ACHN (cell line): ENCODE results near the gene RAF1.

Source experiments
- DNase-seq: peaks from one replicate; pipeline ENCODE4 v3.0.0-alpha.2; 2015
- in situ Hi-C: cut with HindIII; loops from 2 replicates; pipeline ENCODE4 v1.10.0; 2017; ENCODE audit warnings: low sequenced_read_pairs, low pct_ligation_motif_present, low pct_unique_long_range_greater_than_20kb

The RAF1 gene

DNA sequence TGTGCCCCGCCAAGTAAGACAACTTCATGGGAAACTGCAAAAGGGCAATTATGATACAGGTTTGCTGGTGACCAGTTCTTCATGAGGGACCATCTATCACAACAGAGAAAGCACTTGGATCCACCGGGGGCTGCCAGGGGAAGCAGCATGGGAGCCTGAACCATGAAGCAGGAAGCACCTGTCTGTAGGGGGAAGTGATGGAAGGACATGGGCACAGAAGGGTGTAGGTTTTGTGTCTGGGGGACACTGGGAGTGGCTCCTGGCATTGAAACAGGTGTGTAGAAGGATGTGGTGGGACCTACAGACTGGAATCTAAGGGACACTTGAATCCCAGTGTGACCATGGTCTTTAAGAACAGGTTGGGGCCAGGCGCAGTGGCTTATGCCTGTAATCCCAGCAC lies 84.5 kb downstream of the RAF1 start:
- DNase-seq = no peak
- in situ Hi-C loops = no loop called here

DNA sequence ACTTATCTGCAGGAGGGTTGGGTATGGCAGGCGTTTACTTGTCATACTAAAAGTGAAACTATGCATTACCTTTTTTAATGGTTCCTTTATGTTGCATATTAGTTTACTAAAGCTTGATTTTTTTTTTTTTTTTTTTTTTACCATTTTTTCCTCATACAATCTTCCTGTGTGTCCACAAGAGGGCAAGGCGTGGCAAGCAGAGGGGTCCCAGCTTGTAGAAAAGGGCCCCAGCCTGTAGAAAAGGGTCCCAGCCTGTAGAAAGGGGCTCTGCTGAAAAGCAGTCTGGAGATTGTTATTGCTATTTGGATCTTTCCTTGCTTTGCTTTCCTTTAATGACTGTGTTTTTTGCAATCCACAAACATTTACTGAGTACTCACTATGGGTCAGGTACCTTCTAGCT lies 85.2 kb downstream of the RAF1 start:
- in situ Hi-C loops = no loop called here
- DNase-seq = no peak

DNA sequence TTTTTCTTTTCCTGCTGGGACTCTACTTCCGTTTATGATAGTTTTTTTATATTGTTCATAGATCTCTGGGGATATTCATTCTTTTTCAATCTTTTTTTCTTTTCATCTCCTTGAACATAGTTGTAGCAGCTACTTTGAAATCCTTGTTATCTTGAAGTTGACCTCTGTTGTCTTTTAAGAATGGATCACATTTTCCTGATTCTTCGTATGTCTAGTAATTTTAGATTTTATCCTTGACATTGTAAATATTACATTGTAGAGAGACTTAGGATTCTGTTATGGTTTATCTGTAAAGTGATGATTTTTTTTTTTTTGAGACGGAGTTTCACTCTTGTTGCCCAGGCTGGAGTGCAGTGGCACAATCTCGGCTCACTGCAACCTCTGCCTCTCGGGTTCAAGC lies 86.5 kb downstream of the RAF1 start:
- DNase-seq = no peak
- in situ Hi-C loops = no loop called here

DNA sequence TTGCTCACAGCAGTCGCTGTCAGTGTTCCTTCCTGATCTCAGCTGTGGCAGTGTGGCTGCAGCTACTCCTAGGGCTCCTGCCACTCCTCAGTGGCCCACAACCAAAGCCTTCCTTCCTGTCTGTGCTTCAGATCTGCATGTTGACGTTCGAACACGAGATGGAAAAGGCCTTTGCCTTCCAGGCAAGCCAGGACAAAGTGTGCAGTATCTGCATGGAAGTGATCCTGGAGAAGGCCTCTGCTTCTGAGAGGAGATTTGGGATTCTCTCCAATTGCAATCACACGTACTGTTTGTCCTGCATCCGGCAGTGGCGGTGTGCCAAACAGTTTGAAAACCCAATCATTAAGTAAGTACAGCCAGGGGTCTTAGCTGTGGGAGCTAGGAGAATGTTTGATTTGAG lies 89.3 kb downstream of the RAF1 start:
- in situ Hi-C loops = no loop called here
- no peak for DNase-seq

DNA sequence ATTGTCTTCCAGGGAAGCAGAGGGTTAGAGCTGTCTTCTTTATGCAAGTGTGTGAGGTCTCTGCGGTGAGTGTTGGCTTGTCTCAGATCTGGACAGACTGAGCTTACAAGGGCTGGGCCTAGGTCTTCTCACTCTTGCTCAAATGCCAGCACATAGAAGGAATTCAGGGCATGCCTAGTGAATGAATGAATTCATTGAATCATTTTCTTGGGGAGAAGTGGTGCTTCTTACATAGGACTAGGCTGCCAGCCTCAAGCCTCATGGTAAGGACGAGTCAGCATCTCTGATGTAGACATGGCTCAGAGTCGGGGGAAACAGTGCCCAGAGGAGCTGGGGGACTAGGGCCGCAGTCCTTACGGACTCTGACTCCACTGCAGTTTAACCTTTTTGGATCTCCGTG lies 89.8 kb downstream of the RAF1 start:
- in situ Hi-C loops = no loop called here
- no peak for DNase-seq

DNA sequence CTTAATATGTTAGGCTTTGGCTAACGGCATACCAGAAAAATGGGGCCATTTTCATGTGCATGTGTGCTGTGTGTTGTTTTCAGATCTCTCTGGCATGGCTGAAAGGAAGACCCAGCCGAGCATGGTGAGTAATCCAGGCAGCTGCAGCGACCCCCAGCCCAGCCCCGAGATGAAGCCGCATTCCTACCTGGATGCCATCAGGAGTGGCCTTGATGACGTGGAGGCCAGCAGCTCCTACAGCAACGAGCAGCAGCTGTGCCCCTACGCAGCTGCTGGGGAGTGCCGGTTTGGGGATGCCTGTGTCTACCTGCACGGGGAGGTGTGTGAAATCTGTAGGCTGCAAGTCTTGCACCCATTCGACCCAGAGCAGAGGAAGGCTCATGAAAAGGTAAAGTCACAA lies 91.9 kb downstream of the RAF1 start:
- in situ Hi-C loops = no loop called here
- DNase-seq = no peak

DNA sequence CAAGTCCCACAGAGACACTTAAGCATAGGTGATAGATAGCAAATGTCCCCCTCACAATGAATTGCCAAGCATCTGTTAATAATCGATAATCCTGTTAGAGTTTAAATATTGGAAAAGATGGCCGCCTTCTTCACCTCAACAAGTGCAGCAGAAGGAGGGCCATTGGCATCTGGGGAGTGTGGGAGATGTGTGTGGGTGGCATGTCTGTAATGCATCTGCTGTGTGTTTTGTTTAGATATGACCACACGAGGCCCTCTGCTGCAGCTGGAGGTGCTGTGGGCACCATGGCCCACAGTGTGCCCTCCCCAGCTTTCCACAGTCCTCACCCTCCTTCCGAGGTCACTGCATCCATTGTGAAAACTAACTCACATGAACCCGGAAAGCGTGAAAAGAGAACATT lies 94.1 kb downstream of the RAF1 start:
- DNase-seq = no peak
- in situ Hi-C loops = no loop called here

DNA sequence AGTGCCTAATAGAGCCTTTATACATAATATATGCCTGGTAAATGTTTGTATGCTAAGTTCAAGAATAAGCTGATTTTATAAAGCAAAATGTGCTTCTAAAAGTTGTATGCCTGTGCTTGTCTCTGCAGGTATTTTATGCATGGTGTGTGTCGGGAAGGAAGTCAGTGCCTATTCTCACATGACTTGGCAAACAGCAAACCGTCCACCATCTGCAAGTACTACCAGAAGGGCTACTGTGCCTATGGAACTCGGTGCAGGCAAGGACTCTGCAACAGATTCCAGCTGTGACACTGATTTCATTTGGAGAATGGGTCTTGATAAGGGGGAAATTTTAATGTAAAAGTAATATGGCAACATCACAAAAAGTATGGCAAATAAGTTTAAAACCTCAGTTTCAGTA lies 95.2 kb downstream of the RAF1 start:
- in situ Hi-C loops = no loop called here
- DNase-seq = no peak

DNA sequence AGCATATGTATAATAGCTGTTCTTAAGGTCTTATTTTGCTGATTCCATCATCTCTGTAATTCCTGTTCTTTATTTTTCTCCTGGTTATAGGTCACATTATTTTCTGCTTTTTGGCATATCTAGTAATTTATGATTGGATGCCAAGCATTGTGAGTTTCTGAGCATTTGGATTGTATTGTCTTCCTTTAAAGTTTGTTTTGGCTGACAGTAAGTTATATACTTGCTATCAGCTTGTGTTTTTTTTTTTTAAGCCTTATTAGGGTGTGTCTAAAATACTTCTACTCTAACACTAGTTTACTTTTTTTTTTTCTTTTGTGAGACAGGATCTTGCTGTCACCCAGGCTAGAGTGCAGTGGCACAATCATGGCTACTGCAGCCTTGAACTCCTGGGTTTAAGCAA lies 96.9 kb downstream of the RAF1 start:
- no peak for DNase-seq
- in situ Hi-C loops = no loop called here

DNA sequence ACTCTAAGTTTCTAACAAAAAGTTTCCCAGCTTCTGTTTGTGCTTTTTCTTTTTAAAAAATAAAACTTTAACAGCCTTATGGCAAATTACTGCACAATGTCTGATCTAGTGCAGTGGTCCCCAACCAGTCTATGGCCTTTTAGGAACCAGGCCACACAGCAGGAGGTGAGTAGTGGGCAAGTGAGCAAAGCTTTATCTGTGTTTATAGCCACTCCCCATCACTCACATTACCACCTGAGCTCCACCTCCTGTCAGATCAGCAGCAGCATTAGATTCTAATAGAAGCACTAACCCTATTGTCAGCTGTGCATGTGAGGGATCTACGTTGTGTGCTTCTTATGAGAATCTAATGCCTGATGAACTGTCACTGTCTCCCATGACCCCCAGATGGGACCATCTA lies 101.5 kb downstream of the RAF1 start:
- no peak for DNase-seq
- in situ Hi-C loops = no loop called here

DNA sequence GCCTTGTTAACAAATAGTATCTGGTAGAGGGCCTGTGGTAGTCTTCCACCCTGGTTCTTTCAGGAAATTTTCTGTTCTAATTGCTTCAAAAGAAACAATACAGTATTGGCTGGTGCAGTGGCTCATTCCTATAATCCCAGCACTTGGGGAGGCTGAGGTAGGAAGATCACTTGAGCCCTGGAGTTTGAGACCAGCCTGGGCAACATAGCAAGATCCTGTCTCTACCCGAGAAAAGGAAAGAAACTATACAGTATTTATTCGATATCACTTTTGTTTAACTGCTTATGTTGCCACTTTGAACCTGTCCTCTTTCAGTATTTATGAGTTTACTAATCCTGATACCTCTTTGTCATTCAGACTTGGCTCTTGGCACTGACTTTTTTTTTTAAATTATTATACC lies 102.5 kb downstream of the RAF1 start:
- in situ Hi-C loops = no loop called here
- DNase-seq = no peak

DNA sequence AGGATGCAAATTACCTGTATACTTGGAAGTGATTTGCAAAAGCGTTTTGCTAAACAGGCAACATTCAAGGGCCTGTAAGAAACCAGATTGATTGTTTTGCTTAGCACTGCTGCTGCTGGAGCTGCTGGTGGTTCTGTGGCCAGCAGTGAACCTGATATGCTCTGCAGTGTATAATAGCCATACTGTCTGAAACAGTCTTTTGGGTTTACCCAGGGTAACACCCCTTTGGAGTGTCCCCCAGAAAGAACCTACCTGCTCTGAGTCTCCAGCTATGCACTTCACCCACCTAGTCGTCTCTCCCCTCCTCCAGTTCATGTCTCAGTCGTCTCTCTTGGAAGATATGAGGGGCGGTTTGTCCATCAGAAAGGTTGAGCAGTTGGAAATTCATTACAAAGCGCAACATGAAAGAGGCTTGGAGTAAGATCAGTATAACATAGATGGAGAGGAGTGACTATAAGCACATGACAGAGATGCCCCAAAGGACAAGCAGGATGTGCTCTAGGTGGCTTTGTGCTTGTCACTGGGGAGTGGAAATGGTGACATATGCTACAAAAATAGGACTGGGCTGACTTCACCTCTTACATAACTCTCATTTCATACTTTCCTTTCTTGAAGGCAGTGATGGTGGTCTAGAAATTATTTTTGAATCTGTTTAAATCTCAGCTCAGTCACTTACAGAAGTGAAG lies 103.3 kb downstream of the RAF1 start:
- no peak for DNase-seq
- in situ Hi-C loops = no loop called here

DNA sequence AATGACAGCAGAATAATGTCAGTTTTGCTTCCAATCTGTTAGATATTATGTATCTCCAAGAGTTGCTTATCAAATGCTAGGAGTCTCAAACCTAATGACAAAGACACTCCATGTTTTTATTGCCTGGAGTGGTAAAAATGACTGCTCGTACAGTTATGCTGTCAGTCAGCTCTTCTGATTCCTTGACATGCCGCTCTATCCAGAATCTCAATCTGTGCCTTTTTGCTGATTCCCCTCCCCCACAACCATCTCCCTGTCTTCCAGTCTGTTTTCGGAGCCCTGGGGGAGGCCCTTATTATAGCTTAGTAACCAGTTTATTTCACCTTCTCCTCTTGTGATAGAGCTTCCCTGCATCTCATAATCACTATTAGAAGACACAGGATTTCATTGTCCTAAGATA lies 104.4 kb downstream of the RAF1 start:
- in situ Hi-C loops = no loop called here
- DNase-seq = no peak

DNA sequence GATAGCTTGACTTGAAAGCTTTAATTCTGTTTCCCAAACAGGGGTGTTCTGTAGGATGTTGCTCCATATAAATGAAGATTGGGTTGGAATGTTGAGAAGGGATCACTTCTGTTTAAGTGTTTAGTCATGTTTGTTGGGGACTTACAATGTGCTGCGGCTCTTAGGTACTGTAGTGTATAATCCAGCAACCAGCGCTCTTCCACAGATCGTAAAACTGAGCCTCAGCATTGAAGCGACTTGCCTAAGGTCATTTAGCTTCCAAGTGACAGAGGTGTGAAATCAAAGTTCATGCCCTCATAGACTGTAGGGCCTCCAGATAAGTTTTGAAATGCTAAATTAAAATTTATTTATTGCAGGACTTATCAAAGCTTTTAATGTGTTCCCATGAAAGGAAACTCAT lies 105.2 kb downstream of the RAF1 start:
- in situ Hi-C loops = no loop called here
- no peak for DNase-seq

DNA sequence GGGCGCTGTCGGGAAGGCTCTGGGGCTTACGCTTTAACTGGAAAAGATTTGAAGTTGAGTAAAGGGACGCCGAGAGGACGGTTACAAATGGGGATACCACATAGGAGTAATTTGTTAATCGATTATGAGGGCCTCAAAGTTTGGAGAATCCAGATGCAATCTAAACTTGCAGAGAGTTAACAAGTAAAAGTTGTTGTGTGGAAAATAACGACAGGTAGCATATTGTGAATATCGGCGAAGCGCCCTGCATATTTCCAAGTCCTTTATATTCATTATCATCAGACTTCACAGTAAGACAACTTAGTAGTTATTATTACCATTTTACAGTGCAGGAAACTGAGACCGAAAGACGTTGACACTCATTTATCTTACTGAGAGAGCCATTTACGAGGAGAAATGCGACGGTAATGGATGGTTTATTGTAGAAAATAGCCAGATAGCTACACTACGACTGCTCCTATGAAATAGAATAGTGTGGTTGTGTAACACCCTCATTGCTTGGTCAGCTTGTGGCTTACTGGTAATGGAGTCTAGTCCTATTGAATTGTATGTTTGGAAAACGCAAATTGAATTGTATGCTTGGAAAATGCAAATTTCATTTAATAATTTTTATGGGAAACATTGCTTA lies 106.3 kb downstream of the RAF1 start:
- in situ Hi-C loops = no loop called here
- peak; percentile 13 for DNase-seq

DNA sequence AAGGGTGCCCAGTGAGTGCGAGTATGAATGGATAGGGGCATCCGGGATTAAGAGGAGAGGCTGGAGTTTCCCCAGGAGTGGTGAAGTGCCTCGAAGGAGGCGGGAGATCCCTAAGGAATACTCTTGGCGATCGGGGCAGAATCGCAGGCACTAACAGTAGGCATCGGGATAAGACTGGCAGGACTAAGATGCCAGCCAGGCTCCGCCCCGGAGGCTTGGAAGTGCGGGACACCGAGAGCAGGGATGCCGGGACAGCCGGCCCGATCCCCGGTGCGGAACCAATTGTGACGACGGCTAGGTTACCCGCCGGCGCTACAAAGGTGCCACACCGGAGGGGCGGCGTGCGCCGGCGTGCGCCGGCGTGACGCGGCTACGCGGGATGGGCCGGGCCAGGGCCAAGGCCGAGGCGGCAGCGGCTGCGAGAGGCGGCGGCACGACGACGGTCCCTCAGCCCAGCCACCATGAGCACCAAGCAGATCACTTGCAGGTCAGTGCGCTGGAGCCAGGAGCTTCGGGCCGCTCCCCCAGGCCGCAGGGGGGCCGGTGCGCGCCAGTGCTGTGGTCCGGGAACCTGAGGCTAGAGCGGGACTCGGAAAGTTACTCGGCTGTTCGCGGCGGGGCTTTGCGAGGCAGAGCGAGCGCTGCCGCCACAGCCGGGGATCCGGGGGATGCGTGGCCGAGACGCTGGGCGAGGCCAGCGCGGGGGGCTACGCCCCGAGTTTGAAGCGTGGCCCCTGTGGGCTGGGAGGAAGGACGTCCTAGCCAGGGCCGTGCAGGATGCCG lies 107.0 kb downstream of the RAF1 start, which contains the start of gene MKRN2:
Gene MKRN2 (plus strand): TSS at position 398 of the 783 bp plus-strand sequence. CDS start 64 bp downstream, at position 462.
- in situ Hi-C loops = no loop called here
- peak; percentile 87 for DNase-seq

DNA sequence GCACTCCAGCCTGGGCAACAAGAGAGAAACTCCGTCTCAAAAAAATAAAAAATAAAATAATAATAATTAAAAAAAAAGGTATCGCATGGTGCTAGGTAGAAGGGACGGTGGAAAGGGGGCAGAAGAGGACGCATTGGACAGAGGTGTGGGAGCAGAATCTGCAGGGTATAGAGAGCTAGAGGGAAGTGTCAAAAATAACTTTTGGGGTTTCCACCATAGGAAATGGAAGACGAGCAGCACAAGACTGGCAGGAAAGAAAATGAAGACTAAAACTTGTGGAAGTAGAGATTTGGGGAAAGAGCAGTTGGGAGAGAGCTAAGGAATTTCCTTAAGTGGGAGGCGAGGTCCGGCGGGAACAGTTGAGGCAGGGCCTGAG lies 107.6 kb downstream of the RAF1 start:
- in situ Hi-C loops = no loop called here
- DNase-seq = no peak

DNA sequence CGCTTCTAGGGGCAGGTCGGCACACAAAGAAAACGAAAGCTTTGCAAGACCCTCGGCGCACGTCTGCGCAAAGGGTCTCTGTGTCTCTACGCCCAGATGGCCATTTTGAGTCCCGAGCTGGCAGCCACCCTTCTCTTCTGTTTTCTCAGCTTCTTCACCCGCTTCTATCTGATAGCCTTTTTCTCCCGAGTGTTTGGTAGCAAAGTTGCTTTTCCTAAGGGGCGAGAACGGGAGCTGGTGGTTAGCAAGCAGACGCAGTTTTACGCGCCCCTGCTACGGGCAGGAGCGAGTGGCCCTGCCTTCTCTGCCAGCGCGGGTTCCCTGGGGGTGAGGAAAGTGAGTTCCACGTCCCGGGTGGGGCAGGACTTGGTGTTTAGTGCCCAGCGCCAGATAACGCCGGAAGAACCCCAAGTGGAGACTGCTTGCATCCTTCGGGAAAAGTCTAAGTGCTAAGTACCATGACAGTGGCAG lies 110.0 kb downstream of the RAF1 start:
- DNase-seq = peak; percentile 24
- in situ Hi-C loops = no loop called here

DNA sequence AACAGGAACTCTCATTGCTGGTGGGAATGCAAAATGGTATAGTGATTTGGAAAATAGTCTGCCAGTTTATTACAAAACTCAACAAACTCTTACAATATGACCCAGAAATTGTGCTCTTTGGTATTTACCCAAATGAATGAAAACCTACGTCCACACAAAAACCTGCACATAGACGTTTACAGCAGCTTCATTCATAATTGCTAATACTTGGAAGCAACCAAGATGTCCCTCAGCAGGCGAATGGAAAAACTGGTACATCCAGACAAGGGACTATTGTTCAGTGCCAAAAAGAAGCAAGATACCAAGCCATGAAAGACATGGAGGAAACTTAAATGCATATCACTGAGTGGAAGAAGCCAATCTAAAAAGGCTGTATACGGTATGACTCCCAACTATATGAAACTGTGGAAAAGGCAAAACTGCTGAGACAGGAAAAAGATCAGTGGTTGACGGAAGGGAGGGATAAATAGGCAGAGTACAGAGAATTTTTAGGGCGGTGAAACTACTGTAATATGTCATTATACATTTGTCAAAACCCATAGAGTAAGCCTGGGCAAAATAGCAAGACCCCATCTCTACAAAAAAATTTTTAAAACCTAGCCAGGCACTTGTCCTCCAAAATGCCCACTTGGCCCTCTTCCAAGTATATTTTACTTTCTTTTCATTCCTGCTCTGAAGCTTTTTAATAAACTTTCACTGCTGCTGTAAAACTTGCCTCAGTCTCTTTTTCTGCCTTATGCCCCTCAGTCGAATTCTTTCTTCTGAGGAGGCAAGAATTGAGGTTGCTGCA lies 113.8 kb downstream of the RAF1 start:
- in situ Hi-C loops = no loop called here
- no peak for DNase-seq
